M059J (cell line): ENCODE data around the gene SYAP1. TPM values are rescaled to one million over a fixed set of nuclear protein-coding genes. Genes with fewer than 3 reads are reported as not detected.
"Not testable (repeated sequence)": the region's sequence is repeated elsewhere in the genome, so short reads cannot be mapped to it uniquely, and the experiment has no call there.

Experiments
- DNase-seq: peaks from one replicate; pipeline ENCODE4 v3.0.0-alpha.2; 2012; ENCODE audit warnings: low read depth
- total RNA-seq: library from RNA; depleted of rRNA; stranded (reverse); fragments of >200 nt; shearing (Covaris generic); gene quantifications from 2 replicates; pipeline ENCODE4 v1.2.3, GENCODE V29; 2014; rRNA removed

SYAP1 gene
- 26.8 and 34.8 TPM in 2 replicates for total RNA-seq

- peak; percentile 98 for DNase-seq
These were observed at the start of gene SYAP1 for GRCh38 chrX:16719334-16720084. Gene SYAP1, plus strand, starts transcription at chrX:16719612. Its CDS starts 113 bp downstream, at chrX:16719725.

GRCh38 chrX:16671005-16671404 lies 48.4 kb upstream of the SYAP1 start:
- peak; percentile 58 for DNase-seq

GRCh38 chrX:16678689-16679088 lies 40.7 kb upstream of the SYAP1 start:
- DNase-seq: no peak

- DNase-seq: no peak
These were observed 36.3 kb upstream of the SYAP1 start for GRCh38 chrX:16683007-16683664.

GRCh38 chrX:16687514-16687913 lies 31.9 kb upstream of the SYAP1 start:
- peak; percentile 74 for DNase-seq

GRCh38 chrX:16695079-16695676 lies 24.2 kb upstream of the SYAP1 start:
- peak; percentile 47 for DNase-seq

GRCh38 chrX:16696956-16697355 lies 22.5 kb upstream of the SYAP1 start:
- DNase-seq: no peak

- no peak for DNase-seq
These were observed 20.0 kb upstream of the SYAP1 start for GRCh38 chrX:16699389-16699788.

- DNase-seq: no peak
These were observed 18.7 kb upstream of the SYAP1 start for GRCh38 chrX:16700734-16701133.

- DNase-seq: no peak
These were observed 16.5 kb upstream of the SYAP1 start for GRCh38 chrX:16702700-16703599.

GRCh38 chrX:16705370-16705769 lies 14.0 kb upstream of the SYAP1 start:
- no peak for DNase-seq

- no peak for DNase-seq
These were observed 11.4 kb upstream of the SYAP1 start for GRCh38 chrX:16708016-16708415.

GRCh38 chrX:16711219-16711811 lies 8.1 kb upstream of the SYAP1 start:
- DNase-seq: no peak

- no peak for DNase-seq
These were observed 7.4 kb upstream of the SYAP1 start for GRCh38 chrX:16711893-16712547.

GRCh38 chrX:16712548-16713155 lies 6.8 kb upstream of the SYAP1 start, which contains the start of gene CTPS2:
Gene CTPS2, minus strand, starts transcription at chrX:16712669. Its CDS starts 9,767 bp downstream, at chrX:16702902.
- DNase-seq: peak; percentile 71

- DNase-seq: no peak
These were observed 4.9 kb upstream of the SYAP1 start for GRCh38 chrX:16714504-16714903.

GRCh38 chrX:16715638-16716037 lies 3.8 kb upstream of the SYAP1 start:
- not testable (repeated sequence) for DNase-seq

GRCh38 chrX:16716451-16716850 lies 3.0 kb upstream of the SYAP1 start:
- DNase-seq: not testable (repeated sequence)

GRCh38 chrX:16718824-16719333 lies 533 bp upstream of the SYAP1 start:
- no peak for DNase-seq

GRCh38 chrX:16722481-16722880 lies 3.1 kb downstream of the SYAP1 start:
- peak; percentile 16 for DNase-seq
